Measurements from ENCODE around the gene C6orf58. TPM values are rescaled to one million over a fixed set of nuclear protein-coding genes. Genes with fewer than 3 reads are reported as not detected.

The C6orf58 gene
- total RNA-seq, 2 experiments from 2014 or later: not detected

DNA sequence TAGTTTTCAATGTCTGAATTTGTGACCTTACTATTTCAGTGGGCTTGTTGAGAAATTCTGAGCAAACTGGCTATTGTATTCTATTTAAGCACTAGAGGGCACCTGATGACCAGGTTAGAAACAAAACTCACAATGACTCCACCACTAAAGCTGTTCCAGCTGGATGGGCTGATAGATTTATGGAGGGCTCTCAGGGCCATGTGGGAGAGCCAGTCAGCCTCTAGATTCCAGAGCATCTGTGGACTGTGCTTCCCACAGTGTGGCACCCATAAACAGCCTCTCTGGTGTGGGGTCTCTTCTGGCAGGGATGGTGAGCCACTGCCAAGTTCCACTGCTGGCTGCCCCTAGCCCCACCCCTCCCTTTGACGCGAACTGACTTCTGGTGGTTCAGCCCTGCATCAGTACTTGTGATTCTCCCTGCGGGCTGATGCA is 29.2 kb downstream of the C6orf58 start:
- no peaks in the 10 kb centered on the region for H3K27me3 Mint-ChIP-seq (ENCODE audit: low read depth)
- H3K27ac Mint-ChIP-seq: no peak overlapping the region
- H3K4me1 Mint-ChIP-seq (ENCODE audit: low read depth): no peaks in the 10 kb centered on the region
- intact Hi-C loops (cut with micrococcal nuclease): loop anchor here (5.0 kb wide), 1 partner anchor 1646 kb away; no protein-coding TSS in a partner anchor
- no peak overlapping the region for H3K4me3 Mint-ChIP-seq
- H3K36me3 Mint-ChIP-seq (ENCODE audit: low read depth): no peaks in the 10 kb centered on the region
- peaks cover 3% of the 10 kb centered on the region for H3K9me3 Mint-ChIP-seq
- CTCF ChIA-PET: interaction anchor here (0.7 kb wide), 3 partner anchors 40 to 1941 kb away, joined by 3 to 5 read pairs (median 3); no protein-coding TSS in a partner anchor
- no peak for DNase-seq

DNA sequence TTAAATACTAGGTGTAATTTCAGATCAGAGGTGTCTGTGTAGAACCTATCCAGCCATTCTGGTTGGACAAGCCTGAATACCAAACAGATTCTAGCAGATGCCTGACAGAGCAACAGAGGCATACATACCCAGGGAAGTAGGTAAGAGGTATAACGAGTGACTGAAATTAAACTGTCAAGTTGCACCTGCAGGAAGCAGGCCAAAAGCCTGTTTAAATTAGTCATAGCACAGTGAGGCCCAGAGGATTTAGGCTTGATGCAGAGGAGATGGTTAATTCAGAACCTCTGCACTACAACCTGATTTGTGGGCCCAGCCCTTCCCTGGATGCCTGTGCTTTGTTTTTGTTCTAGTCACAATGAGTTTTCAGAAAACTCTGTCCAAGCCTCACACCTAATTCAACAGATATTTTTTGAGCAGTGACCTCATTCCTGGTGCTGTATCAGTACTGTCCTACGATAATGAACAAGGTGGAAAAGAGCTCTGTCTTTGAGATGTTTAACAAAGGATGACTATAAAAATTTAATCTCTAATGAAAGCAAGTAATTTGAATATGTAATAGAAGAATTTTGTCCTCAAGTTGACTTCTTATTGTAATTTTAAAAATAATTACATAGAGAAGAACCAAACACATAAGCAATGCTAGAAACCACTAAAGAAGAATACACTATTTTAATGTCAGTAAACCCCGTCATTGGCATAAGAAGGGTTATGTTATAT is 31.7 kb downstream of the C6orf58 start:
- DNase-seq: no peak
- H3K27me3 Mint-ChIP-seq (ENCODE audit: low read depth): no peaks in the 10 kb centered on the region
- CTCF ChIA-PET: no interaction called here
- no peaks in the 10 kb centered on the region for H3K9me3 Mint-ChIP-seq
- no peak overlapping the region for H3K4me3 Mint-ChIP-seq
- intact Hi-C loops (cut with micrococcal nuclease): loop anchor here (5.0 kb wide), 1 partner anchor 1644 kb away; no protein-coding TSS in a partner anchor
- H3K4me1 Mint-ChIP-seq (ENCODE audit: low read depth): no peaks in the 10 kb centered on the region
- H3K27ac Mint-ChIP-seq: no peak overlapping the region
- no peaks in the 10 kb centered on the region for H3K36me3 Mint-ChIP-seq (ENCODE audit: low read depth)

DNA sequence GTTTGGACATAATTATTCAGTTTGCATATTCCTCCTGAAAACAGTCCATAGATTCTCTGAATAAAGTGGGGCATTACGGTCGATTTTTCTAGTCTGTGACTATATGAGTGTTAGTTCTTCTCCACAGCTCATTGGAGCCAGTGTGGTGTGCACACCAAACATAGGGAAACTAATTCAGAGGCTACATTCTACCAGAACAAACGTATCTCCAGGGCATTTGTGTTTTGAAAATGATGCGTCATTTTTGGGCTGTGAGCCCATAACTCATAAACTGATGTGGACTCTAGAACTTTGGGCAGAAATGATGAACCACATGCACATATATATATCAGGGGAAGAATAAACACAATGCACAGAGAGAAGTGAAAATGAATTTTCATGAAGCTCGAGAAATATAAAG is 41.8 kb downstream of the C6orf58 start:
- DNase-seq: no peak
- no peaks in the 10 kb centered on the region for H3K27me3 Mint-ChIP-seq (ENCODE audit: low read depth)
- H3K4me3 Mint-ChIP-seq: no peak overlapping the region
- intact Hi-C loops (cut with micrococcal nuclease): no loop called here
- H3K27ac Mint-ChIP-seq: no peak overlapping the region
- H3K9me3 Mint-ChIP-seq: no peaks in the 10 kb centered on the region
- CTCF ChIA-PET: no interaction called here
- no peaks in the 10 kb centered on the region for H3K4me1 Mint-ChIP-seq (ENCODE audit: low read depth)
- no peaks in the 10 kb centered on the region for H3K36me3 Mint-ChIP-seq (ENCODE audit: low read depth)

DNA sequence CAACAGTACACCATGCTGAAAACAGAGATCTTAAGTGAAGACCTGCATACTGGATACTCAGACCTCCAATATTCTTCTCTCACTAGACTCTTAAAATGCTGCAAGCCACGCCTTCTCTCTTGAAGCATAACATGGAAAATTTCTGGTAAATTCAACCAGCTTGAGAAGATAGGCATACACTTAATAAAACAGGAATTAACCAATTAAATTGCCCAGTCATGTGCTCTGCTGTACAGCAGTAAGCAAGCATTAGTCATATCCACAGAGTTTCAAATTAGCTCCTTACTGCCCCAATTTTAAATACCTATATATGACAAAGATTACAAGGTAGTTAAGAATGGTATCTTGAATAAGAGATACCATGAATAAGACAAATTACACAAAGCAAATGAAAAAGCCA is 53.8 kb downstream of the C6orf58 start:
- Mint-ChIP-seq H3K4me1 (ENCODE audit: low read depth) (no peaks in the 10 kb centered on the region), H3K27me3 (ENCODE audit: low read depth) (no peaks in the 10 kb centered on the region), H3K9me3 (no peaks in the 10 kb centered on the region), H3K4me3 (no peak overlapping the region), H3K27ac (no peak overlapping the region), H3K36me3 (ENCODE audit: low read depth) (no peaks in the 10 kb centered on the region)
- intact Hi-C loops (cut with micrococcal nuclease): no loop called here
- CTCF ChIA-PET: no interaction called here
- no peak for DNase-seq

DNA sequence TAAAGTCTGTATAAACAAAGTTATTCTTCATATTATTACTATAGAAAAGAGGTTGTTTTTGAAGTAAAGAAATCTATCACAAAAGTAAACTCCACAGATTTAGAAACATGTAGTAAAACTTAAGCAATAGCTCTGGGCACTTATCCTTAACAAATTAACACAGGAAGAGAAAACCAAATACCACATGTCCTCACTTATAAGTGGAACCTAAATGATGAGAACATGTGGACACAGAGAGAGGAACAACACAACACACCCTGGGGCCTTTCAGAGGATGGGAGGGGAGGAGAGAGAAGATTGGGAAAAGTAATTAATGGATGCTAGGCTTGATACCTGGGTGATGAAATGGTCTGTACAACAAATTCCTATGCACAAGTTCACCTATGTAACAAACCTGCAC is 57.2 kb downstream of the C6orf58 start:
- Mint-ChIP-seq H3K4me3 (no peak overlapping the region), H3K27ac (no peak overlapping the region), H3K9me3 (no peaks in the 10 kb centered on the region), H3K36me3 (ENCODE audit: low read depth) (no peaks in the 10 kb centered on the region), H3K4me1 (ENCODE audit: low read depth) (no peaks in the 10 kb centered on the region), H3K27me3 (ENCODE audit: low read depth) (no peaks in the 10 kb centered on the region)
- CTCF ChIA-PET: no interaction called here
- no peak for DNase-seq
- intact Hi-C loops (cut with micrococcal nuclease): no loop called here

DNA sequence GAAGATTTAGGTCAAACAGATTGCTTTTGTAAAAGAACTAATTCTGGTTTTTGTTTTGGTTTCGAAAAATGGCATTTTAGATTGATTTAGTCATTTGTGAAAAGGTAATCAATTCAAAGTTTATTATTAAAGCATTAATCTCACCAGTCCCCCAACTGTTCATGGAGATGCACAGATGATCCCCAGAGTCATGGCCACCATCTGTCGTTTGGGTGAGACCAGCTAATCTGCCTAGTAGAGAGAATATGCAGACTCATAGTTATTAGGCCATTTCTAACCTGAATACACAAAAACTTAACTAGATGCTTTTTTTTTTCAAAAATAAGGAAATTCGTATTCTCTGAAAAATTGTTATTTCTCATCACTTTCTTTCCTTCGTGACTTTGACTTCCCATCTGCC is 58.1 kb downstream of the C6orf58 start:
- intact Hi-C loops (cut with micrococcal nuclease): no loop called here
- Mint-ChIP-seq H3K9me3 (no peaks in the 10 kb centered on the region), H3K36me3 (ENCODE audit: low read depth) (no peaks in the 10 kb centered on the region), H3K27me3 (ENCODE audit: low read depth) (no peaks in the 10 kb centered on the region), H3K27ac (no peak overlapping the region), H3K4me1 (ENCODE audit: low read depth) (no peaks in the 10 kb centered on the region), H3K4me3 (no peak overlapping the region)
- DNase-seq: no peak
- CTCF ChIA-PET: interaction anchor here (1.2 kb wide), 1 partner anchor 86 kb away, joined by 3 read pairs; no protein-coding TSS in a partner anchor

DNA sequence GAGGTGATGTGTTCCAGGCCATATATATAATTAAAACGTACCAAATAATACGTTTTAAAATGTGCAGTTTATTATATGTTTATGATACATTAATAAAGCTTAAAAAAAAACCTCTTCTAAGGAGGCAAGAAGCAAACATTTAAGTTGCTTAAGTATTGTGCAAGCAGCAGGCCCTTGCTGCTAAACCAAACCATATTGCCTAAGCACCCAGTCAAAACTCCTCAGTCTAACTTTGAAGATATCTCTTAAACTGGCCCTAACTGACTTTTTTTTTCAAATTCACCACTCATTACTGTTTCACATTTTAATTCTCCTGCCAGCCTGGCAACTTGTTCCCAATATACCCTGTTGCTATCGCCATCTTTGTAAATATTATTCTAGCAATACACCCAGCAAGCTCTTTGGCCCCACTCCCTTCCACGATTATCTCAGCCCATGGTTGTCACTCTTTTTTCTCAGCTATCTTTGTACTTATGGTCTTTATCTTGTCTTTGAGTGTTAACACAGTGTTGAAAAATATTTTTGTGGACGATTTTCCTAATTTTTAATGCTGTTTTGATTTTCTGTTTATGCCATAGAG is 60.9 kb downstream of the C6orf58 start:
- intact Hi-C loops (cut with micrococcal nuclease): no loop called here
- CTCF ChIA-PET: no interaction called here
- DNase-seq: no peak

More for the DNA sequence above, 60.9 kb downstream of the C6orf58 start:
- Mint-ChIP-seq H3K36me3 (ENCODE audit: low read depth) (peaks cover 5% of the 10 kb centered on the region), H3K9me3 (peaks cover 2% of the 10 kb centered on the region), H3K4me3 (no peak overlapping the region), H3K27me3 (ENCODE audit: low read depth) (peaks cover 2% of the 10 kb centered on the region), H3K4me1 (ENCODE audit: low read depth) (no peaks in the 10 kb centered on the region), H3K27ac (no peak overlapping the region)

Other genes with a start within 250 kb of the C6orf58 start
- 10 to 100 TPM; 40.1 to 41.4 TPM for gene ECHDC1, start 233.6 kb upstream of the C6orf58 start, total RNA-seq
- 1 to 10 TPM; 2.0 to 3.1 TPM for gene KIAA0408, start 117.8 kb upstream of the C6orf58 start, total RNA-seq